HuH-7.5 (cell line): ENCODE results near the gene ABCA8.
"Not testable (repeated sequence)": the region's sequence is repeated elsewhere in the genome, so short reads cannot be mapped to it uniquely, and the experiment has no call there.

Experiments
- DNase-seq: peaks from one replicate; pipeline ENCODE4 v3.0.0; 2011; ENCODE audit warnings: low spot score

ABCA8 gene, protein sequence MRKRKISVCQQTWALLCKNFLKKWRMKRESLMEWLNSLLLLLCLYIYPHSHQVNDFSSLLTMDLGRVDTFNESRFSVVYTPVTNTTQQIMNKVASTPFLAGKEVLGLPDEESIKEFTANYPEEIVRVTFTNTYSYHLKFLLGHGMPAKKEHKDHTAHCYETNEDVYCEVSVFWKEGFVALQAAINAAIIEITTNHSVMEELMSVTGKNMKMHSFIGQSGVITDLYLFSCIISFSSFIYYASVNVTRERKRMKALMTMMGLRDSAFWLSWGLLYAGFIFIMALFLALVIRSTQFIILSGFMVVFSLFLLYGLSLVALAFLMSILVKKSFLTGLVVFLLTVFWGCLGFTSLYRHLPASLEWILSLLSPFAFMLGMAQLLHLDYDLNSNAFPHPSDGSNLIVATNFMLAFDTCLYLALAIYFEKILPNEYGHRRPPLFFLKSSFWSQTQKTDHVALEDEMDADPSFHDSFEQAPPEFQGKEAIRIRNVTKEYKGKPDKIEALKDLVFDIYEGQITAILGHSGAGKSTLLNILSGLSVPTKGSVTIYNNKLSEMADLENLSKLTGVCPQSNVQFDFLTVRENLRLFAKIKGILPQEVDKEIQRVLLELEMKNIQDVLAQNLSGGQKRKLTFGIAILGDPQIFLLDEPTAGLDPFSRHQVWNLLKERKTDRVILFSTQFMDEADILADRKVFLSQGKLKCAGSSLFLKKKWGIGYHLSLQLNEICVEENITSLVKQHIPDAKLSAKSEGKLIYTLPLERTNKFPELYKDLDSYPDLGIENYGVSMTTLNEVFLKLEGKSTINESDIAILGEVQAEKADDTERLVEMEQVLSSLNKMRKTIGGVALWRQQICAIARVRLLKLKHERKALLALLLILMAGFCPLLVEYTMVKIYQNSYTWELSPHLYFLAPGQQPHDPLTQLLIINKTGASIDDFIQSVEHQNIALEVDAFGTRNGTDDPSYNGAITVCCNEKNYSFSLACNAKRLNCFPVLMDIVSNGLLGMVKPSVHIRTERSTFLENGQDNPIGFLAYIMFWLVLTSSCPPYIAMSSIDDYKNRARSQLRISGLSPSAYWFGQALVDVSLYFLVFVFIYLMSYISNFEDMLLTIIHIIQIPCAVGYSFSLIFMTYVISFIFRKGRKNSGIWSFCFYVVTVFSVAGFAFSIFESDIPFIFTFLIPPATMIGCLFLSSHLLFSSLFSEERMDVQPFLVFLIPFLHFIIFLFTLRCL (N-terminal part only)

DNA sequence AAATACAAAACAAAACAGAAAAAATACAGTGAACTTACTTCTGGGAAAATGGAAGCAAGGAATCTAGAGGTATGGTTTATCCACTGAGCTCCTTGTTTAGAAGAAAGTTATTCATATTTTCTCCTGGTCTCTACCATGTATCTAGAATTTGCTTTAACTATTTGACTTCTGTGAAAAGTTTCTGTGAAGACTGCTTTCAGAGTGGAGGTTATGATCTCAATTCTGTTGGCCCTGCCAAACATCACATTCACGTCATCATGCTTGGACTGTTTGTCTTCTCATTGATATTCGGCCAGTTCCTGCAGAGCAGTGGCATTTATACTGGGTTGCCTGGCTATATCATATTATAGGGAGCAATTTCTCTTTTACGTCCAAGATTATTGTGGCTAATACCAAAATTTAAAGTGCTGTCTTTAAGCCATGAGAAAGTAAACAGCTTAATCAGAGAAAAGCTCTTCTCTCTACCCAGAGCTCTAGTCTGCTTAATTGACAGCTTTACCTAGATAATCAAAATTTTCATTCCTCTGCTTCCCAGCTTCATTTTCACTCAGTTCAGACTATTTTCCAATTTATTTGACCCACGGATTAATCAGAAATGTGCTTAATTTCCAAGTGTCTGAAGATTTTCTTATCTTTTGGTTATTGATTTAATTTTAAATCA, at the start of gene ABCA8:
ABCA8 (minus strand) TSS at position 212 of the 661 bp plus-strand sequence. CDS start 13,358 bp downstream, outside the sequence.
- DNase-seq: no peak

GRCh38 chr17:69004759-69005158, 49.6 kb upstream of the ABCA8 start:
- not testable (repeated sequence) for DNase-seq

GRCh38 chr17:68999743-69000142, 44.6 kb upstream of the ABCA8 start:
- not testable (repeated sequence) for DNase-seq

DNA sequence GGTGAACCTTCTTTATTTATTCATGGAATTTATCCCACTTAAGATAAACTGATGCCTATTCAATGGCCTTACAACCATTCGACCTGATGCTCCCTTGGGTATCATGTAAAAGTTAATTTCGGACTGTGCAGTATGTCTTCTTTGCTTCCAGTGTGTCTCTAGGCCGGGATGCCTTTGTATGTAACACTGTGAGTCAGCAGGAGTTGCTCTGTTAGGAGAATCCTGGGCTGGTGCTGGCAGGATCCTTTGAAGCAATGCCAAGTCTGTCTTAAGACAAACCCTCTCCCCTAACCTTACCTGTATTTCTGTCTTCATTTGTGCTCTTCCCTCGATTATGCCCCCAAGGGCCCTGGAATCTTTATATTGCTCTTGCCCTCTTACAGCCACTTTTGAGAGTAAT, 37.9 kb upstream of the ABCA8 start:
- DNase-seq: no peak

GRCh38 chr17:68987966-68988365, 32.8 kb upstream of the ABCA8 start:
- no peak for DNase-seq

GRCh38 chr17:68981288-68981687, 26.1 kb upstream of the ABCA8 start:
- no peak for DNase-seq

DNA sequence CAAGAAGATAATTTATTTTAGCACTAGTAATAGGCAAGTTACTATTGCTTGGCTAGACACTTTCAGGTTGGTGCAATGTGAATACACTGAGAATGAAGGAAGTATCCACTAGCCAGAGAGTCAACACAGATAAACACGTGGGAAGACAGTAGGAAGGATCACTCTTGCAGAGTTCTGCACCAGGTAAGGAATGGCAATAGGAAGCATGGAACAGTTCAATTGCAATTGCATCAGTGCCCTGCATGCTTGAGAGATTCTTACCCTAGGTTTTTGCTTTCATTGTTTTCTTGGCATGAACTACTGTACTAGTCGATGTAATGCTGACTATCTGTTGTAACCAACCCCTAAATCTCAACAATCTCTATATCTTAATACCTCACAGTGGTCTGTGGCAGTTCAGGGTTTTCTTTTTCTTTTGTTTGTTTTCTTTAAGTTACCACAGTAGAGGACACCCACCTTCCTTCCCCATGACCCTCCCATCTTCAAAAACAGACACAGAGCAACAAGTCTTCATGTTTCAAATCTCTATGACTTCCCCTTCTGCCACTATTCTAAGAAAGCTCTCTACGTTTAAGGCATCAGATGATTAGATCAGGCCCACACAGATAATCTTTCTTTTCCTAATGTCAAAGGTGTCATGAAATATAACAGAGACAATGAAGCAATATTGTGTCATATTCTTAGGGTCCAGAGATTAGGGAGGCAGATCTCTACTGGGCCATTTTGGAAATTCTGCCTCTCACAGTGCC, 18.1 kb upstream of the ABCA8 start:
- DNase-seq: no peak

DNA sequence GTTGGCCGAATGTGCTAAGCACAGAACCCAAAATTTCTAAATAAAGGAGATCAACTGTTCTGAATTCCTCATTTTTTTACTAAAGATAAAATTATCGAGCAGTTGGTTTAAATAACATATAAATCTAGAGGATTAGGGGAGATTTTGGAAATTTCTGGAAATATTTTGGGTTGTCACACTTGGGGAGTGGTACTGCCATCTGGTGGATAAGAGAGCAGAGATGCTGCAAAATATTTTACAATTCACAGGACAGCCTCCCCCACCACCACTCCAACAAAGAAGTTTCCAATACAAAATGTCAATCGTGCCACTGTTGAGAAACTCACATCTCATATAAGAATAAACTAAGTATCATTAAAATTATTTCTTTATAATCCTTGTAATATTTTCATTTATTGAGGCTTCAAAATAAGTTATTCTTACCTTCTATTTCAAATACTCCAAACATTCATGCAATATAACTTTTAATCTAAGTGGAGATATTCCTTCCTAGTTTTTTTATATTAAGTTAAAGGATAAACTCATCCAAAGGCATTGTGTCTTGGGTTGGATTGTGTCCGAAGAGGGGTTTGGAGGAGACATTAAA, 17.0 kb upstream of the ABCA8 start:
- DNase-seq: peak; percentile 12

- DNase-seq: no peak
These were observed 13.9 kb upstream of the ABCA8 start for GRCh38 chr17:68969101-68969500.

DNA sequence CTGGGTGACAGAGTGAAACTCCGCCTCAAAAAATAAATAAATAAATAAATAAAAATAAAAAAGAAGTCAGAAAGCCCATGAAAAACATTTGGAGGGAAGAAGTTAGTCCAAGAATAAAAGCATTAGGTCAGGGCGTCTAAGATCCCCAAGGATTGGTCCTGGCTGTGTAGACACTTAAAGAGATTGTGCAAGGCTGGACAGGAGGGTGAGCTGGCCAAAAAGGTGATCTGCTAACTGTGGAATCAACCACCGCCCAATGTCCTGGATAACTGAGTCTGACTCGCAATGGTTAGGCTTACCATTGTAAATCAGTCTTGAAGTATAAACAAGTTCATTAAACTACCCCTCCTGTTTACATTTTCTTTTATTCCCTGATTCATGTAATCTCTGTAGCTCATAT, 8.8 kb upstream of the ABCA8 start:
- no peak for DNase-seq

DNA sequence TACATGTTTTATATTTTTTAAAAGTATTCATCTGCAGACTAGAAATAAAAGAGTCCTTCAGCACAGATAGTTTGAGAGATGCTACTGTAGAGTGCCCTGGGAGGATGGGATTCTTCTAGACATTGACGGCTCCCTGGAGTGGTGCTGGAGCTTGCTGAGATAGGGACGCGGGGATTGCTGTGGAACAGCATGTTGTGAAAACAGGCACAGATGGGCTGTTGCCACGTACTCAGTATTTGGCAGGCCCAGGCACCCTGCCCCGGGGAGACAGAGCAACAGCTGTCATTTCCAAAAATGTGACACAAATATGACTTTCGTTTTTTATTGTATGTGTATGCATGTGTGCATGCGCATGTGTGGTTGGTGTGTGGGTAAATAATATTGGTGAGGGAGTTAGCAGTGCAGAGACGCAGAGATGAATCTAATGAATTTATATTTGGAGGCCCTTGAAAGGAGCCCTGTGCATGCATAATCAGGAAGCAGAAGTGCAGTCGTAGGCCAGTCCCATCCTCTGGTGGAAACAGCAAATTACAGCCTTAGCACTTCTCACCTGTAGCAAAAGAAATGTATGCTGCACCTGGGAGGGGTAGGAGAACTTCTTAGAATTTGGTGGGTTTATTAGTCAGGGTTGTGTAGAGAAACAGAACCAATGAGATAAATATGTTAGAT, 6.2 kb upstream of the ABCA8 start:
- no peak for DNase-seq

- not testable (repeated sequence) for DNase-seq
These were observed 3.9 kb upstream of the ABCA8 start for GRCh38 chr17:68959117-68959516.

DNA sequence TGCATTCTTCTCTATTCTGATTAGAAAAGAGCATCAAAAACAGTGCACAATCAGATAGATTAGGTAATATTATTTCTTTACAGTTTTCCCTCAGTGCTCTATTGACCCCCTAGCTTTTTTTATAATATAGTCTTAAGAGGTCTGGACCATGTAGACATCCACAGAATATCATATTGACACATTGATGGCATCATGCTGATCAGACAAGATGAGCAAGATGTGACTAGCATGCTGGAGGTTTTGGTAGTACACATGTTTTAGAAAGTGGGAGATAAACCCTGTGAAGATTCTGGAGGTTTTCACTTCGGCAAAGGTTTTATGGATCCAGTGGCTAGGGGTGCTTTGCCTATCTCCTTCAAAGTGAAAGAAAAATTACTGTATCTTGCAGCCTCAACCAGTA, 2.8 kb upstream of the ABCA8 start:
- no peak for DNase-seq

- no peak for DNase-seq
These were observed 871 bp downstream of the ABCA8 start for GRCh38 chr17:68954146-68954896.

- DNase-seq: no peak
These were observed 1.7 kb downstream of the ABCA8 start for GRCh38 chr17:68953340-68953997.

DNA sequence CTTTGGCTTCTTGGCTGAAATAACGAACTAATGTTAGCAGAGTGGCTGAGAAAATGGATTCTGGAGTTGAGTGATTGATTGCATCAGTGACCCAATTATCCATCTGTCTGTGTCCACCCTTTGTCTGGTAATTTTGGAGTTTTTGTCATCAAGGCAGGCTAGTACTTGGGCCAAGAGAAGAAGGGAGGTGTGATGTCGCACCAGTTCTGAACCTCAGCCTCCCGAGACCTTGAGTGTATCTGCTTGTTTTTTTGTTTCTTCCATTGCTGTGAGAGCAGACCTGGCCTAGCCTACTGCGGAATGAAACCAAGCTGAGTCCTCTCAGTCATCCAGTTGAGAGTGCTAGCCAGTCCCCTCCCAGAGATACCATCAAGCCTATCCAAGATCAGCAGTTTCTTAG, 4.5 kb downstream of the ABCA8 start:
- DNase-seq: no peak

GRCh38 chr17:68947868-68948267, 7.3 kb downstream of the ABCA8 start:
- not testable (repeated sequence) for DNase-seq

- DNase-seq: no peak
These were observed 10.7 kb downstream of the ABCA8 start for GRCh38 chr17:68944435-68945035.
